Measurements from ENCODE around the gene ASH1L. TPM values are rescaled to one million over a fixed set of nuclear protein-coding genes. Genes with fewer than 3 reads are reported as not detected.

ASH1L gene
- total RNA-seq = 25.4 and 27.4 TPM in 2 replicates

DNA sequence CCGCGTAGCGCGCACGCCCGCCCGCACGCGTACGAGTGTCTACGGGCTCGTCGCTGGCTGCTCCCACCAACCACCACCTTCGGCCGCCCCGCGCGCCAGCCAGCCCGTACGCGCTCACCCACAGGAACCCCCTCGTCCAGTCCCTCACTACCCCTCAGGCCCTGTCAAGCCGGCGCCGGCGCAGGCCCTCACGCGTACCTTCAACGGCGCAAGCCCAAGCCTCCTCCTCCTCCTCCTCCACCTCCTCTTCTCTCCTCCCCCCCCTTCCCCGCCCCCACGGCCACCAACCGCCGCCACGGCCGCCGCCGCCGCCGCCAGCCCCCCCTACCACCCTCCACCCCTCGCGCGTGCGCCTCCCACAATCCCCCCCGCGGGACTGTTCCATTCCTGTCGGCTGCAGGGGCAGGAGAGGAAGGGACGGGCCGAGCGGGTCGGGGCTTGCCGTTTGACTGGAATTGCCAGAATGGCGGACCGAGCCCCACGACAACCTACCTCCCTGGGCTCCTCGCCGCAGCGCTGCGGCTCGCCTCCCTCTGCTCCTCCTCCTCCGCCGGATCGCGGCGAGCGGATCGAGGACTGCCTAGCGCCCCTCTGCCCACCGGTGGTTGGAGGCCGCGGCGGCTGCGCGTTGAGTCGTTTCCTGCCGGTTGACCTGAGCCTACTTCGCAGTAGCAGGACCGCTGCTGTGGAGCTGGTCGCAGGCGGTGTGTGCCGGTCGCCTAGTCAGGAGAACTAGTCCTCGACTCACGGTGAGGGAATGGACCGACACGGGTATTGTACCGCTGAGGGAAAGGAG lies at the start of gene ASH1L:
Gene ASH1L, minus strand, starts transcription at position 223 of the 796 bp plus-strand sequence. CDS start 41,284 bp downstream, outside the sequence.

GRCh38 chr1:155609515-155610256 lies 47.1 kb upstream of the ASH1L start, which contains the start of gene MSTO1:
Gene MSTO1, plus strand, starts transcription at chr1:155610218. Its CDS starts 31 bp downstream, at chr1:155610249.

GRCh38 chr1:155320661-155321617 lies 241.7 kb downstream of the ASH1L start, which contains the start of gene RUSC1:
Gene RUSC1, plus strand, starts transcription at chr1:155320894. Its CDS starts 880 bp downstream, at chr1:155321774.

DNA sequence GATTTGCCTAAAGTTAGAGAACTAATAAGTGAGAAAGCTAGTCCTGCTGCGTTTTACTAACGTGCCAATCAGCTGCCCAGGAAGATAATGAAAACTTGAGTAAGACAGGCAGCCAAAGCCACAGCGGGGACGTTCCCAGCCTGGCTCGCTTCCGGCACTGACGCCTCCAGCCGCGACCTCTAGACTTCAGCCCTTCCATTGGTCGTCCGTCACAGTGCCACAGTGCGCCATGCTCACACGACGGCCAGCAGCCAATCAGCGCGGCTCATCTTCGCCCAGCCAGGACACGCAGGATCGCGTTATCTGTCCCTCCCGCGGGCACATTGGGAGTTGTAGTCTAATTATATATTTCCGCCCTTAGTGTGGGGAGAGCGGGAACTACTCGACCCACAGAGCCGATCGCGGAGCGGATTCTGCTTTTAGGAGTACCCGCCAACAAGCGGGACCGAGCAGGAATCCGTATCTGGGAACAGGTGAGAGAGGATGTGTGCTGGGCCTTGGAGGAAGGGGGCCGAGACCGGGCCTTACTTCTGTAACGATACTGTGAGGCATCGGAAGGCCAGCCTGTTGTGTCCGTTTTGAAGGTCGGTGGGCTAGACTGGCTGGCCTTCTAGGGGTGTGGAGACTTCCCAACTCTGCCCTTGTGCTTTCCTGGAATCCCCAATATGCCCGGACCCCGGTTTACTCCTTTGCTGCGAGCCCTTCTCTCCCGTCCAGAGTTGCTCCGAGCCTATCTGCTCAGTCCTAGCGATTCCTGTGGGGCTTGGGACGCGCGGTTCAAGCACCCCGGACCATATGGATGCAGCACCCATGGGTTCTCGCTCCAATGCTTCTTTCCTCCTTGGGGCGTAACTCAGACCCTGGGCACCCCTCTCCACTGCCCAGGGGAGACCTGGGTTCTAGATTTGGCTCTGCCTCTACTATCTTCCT lies 253.8 kb downstream of the ASH1L start, which contains the start of gene FDPS:
Gene FDPS, plus strand, starts transcription at position 374 of the 930 bp plus-strand sequence. CDS start 924 bp downstream, outside the sequence.

GRCh38 chr1:155301342-155301841 lies 261.2 kb downstream of the ASH1L start, which contains the start of gene PKLR:
Gene PKLR, minus strand, starts transcription at chr1:155301438. Its CDS starts 43 bp downstream, at chr1:155301395.

Other genes with a start within 250 kb of the ASH1L start
- 22.4 and 38.1 TPM in 2 replicates for gene RUSC1, start 241.9 kb downstream of the ASH1L start, total RNA-seq
- 12.2 and 12.5 TPM in 2 replicates for gene MSTO1, start 47.4 kb upstream of the ASH1L start, total RNA-seq
- gene YY1AP1, start 126.0 kb upstream of the ASH1L start, total RNA-seq = 32.5 and 46.5 TPM in 2 replicates
- 77.6 and 112 TPM in 2 replicates for gene DAP3, start 126.3 kb upstream of the ASH1L start, total RNA-seq

Data from cardiac atrium fibroblast (primary cell).